IMR-90 (cell line): Measurements from ENCODE around the gene FCHSD2. TPM values are rescaled to one million over a fixed set of nuclear protein-coding genes. Genes with fewer than 3 reads are reported as not detected.

ENCODE experiments used
- ATAC-seq: fragments of 200-7000 bp; cut with Tn5 transposase; 2 replicates; pipeline ENCODE4 v1.9.1; 2020; ENCODE audit warnings: low read depth, mild to moderate bottlenecking, moderate library complexity
- BruUV-seq: library from RNA; stranded (reverse); fragments of 400-500 nt; replicated peaks from 2 replicates; lab custom pipeline; 2021; lab: Mats Ljungman, UMichigan
- CTCF ChIA-PET: fragments of 300-600 bp; formaldehyde crosslinking; extraction: SDS; loops from one replicate; lab custom pipeline; 2021; ENCODE audit warnings: antibody characterized with exemption; lab: Yijun Ruan, JAX
- POLR2A ChIA-PET: fragments of 300-600 bp; sonication (Branson Sonifier 250); formaldehyde crosslinking; loops from one replicate; lab custom pipeline; 2022; ENCODE audit warnings: antibody characterized with exemption; ENCODE audit not compliant: unreplicated experiment; lab: Charles Lee
- DNase-seq: peaks from one replicate; pipeline ENCODE4 v3.0.0; 2013
- H2AFZ ChIP-seq: replicated peaks from 2 replicates; pipeline ENCODE3; 2013; ENCODE audit warnings: low read length, mild to moderate bottlenecking; ENCODE audit not compliant: poor library complexity
- H2AK5ac ChIP-seq: 2 replicates; pipeline ENCODE4 v1.6.1; 2013; ENCODE audit warnings: low read depth, low read length, inconsistent platforms
- H2AK9ac ChIP-seq: replicated peaks from 2 replicates; pipeline ENCODE3; 2013; ENCODE audit warnings: mild to moderate bottlenecking, low read depth, low read length, moderate library complexity; ENCODE audit not compliant: poor library complexity
- H2BK120ac ChIP-seq: 2 replicates; pipeline ENCODE4 v1.6.1; 2013; ENCODE audit warnings: low read depth, low read length, inconsistent platforms
- H2BK15ac ChIP-seq: 3 replicates; pipeline ENCODE4 v1.6.1; 2013; ENCODE audit warnings: low read depth, low read length, inconsistent platforms
- H2BK20ac ChIP-seq: 2 replicates; pipeline ENCODE4 v1.6.1; 2013; ENCODE audit warnings: low read depth, mild to moderate bottlenecking, inconsistent platforms, low read length, moderate library complexity
- H2BK5ac ChIP-seq: 2 replicates; pipeline ENCODE4 v1.6.1; 2013; ENCODE audit warnings: mild to moderate bottlenecking, low read depth, low read length, inconsistent platforms; ENCODE audit not compliant: poor library complexity, severe bottlenecking
- H3K14ac ChIP-seq: replicated peaks from 2 replicates; pipeline ENCODE4 v1.6.1; 2013; ENCODE audit warnings: low read depth, low read length, inconsistent platforms
- H3K18ac ChIP-seq: 2 replicates; pipeline ENCODE4 v1.6.1; 2013; ENCODE audit warnings: low read depth, low read length, control low read depth
- H3K23ac ChIP-seq: 2 replicates; pipeline ENCODE4 v1.6.1; 2013; ENCODE audit warnings: low read depth, low read length, inconsistent platforms
- H3K27ac ChIP-seq: 2 replicates; pipeline ENCODE4 v1.5.1; 2013; ENCODE audit warnings: mild to moderate bottlenecking, control low read depth, low read length; ENCODE audit not compliant: insufficient read depth
- H3K27me3 ChIP-seq: 2 replicates; pipeline ENCODE4 v1.6.1; 2013; ENCODE audit warnings: low read length; ENCODE audit not compliant: control insufficient read depth, insufficient read depth
- H3K36me3 ChIP-seq: 2 replicates; pipeline ENCODE4 v1.6.1; 2013; ENCODE audit warnings: low read length, mixed read lengths; ENCODE audit not compliant: control insufficient read depth, insufficient read depth
- H3K4ac ChIP-seq: 2 replicates; pipeline ENCODE4 v1.6.1; 2013; ENCODE audit warnings: low read depth, low read length, inconsistent platforms
- H3K4me1 ChIP-seq: 2 replicates; pipeline ENCODE4 v1.6.1; 2013; ENCODE audit warnings: low read length, mixed read lengths; ENCODE audit not compliant: control insufficient read depth, insufficient read depth
- H3K4me2 ChIP-seq: 2 replicates; pipeline ENCODE4 v1.6.1; 2013; ENCODE audit warnings: low read depth, mild to moderate bottlenecking, control low read depth, low read length, moderate library complexity
- H3K4me3 ChIP-seq: 2 replicates; pipeline ENCODE4 v1.5.1; 2013; ENCODE audit warnings: low read depth, mild to moderate bottlenecking, control low read depth, low read length, moderate library complexity; ENCODE audit not compliant: insufficient read depth
- H3K56ac ChIP-seq: 2 replicates; pipeline ENCODE4 v1.6.1; 2013; ENCODE audit warnings: low read length, inconsistent platforms; ENCODE audit not compliant: insufficient read depth; ENCODE audit errors: extremely low read depth
- H3K79me1 ChIP-seq, 2 experiments: 2 replicates each; pipeline ENCODE4 v1.6.1; 2013; ENCODE audit warnings: low read length in 2 of 2, inconsistent platforms in 1 of 2, low read depth in 1 of 2
- H3K9ac ChIP-seq: 2 replicates; pipeline ENCODE4 v1.6.1; 2013; ENCODE audit warnings: low read depth, low read length, control low read depth
- H3K9me1 ChIP-seq: 2 replicates; pipeline ENCODE4 v1.6.1; 2013; ENCODE audit warnings: low read length, inconsistent platforms; ENCODE audit not compliant: insufficient read depth
- H3K9me3 ChIP-seq: 2 replicates; pipeline ENCODE4 v1.6.1; 2013; ENCODE audit warnings: low read length; ENCODE audit not compliant: control insufficient read depth, insufficient read depth
- H4K20me1 ChIP-seq: 2 replicates; pipeline ENCODE4 v1.6.1; 2013; ENCODE audit warnings: low read length, inconsistent platforms; ENCODE audit not compliant: insufficient read depth
- H4K5ac ChIP-seq: 2 replicates; pipeline ENCODE4 v1.6.1; 2013; ENCODE audit warnings: mild to moderate bottlenecking, low read depth, low read length, control low read depth
- H4K8ac ChIP-seq, 2 experiments: 2 replicates each; pipeline ENCODE4 v1.6.1; 2013; ENCODE audit warnings: low read depth in 2 of 2, low read length in 2 of 2, control low read depth in 1 of 2, inconsistent platforms in 1 of 2
- H4K91ac ChIP-seq: 2 replicates; pipeline ENCODE4 v1.6.1; 2013; ENCODE audit warnings: low read depth, low read length, inconsistent platforms; ENCODE audit not compliant: insufficient read depth
- BHLHE40 ChIP-seq: fragments of 150-350 bp; IDR thresholded peaks from 2 replicates; pipeline ENCODE4 v1.6.1; 2016; ENCODE audit warnings: mild to moderate bottlenecking, low read depth, low read length
- CEBPB ChIP-seq: IDR thresholded peaks from 2 replicates; pipeline ENCODE4 v1.6.1; 2012; ENCODE audit warnings: low read depth, low read length, improper control_type of control experiment
- CHD1 ChIP-seq: IDR thresholded peaks from 2 replicates; pipeline ENCODE4 v1.6.1; 2012; ENCODE audit warnings: low read depth, low read length, improper control_type of control experiment
- CTCF ChIP-seq: conservative IDR thresholded peaks from 2 replicates; pipeline ENCODE4 v1.5.1; 2012; ENCODE audit warnings: mild to moderate bottlenecking, low read depth, low read length, improper control_type of control experiment
- ELK1 ChIP-seq: fragments of 150-350 bp; IDR thresholded peaks from 2 replicates; pipeline ENCODE4 v1.6.1; 2016; ENCODE audit warnings: low read depth, mild to moderate bottlenecking, low read length, moderate library complexity, borderline replicate concordance
- FOS ChIP-seq: fragments of 150-350 bp; IDR thresholded peaks from 2 replicates; pipeline ENCODE4 v1.6.1; 2016; ENCODE audit warnings: low read depth, low read length
- MAFK ChIP-seq: IDR thresholded peaks from 2 replicates; pipeline ENCODE4 v1.6.1; 2012; ENCODE audit warnings: low read depth, low read length, improper control_type of control experiment
- MAZ ChIP-seq: IDR thresholded peaks from 2 replicates; pipeline ENCODE4 v1.6.1; 2012; ENCODE audit warnings: low read depth, mild to moderate bottlenecking, low read length, improper control_type of control experiment, moderate library complexity, borderline replicate concordance
- MXI1 ChIP-seq: IDR thresholded peaks from 2 replicates; pipeline ENCODE4 v1.6.1; 2012; ENCODE audit warnings: low read depth, mild to moderate bottlenecking, low read length, moderate library complexity, borderline replicate concordance
- NFE2L2 ChIP-seq: fragments of 150-350 bp; IDR thresholded peaks from 2 replicates; pipeline ENCODE4 v1.6.1; 2016; ENCODE audit warnings: low read depth, mild to moderate bottlenecking, low read length
- POLR2A ChIP-seq: IDR thresholded peaks from 2 replicates; pipeline ENCODE4 v1.6.1; 2012; ENCODE audit warnings: mild to moderate bottlenecking, low read depth, low read length
- RAD21 ChIP-seq: IDR thresholded peaks from 2 replicates; pipeline ENCODE4 v1.6.1; 2012; ENCODE audit warnings: low read length, improper control_type of control experiment
- RCOR1 ChIP-seq: IDR thresholded peaks from 2 replicates; pipeline ENCODE4 v1.6.1; 2012; ENCODE audit warnings: mild to moderate bottlenecking, low read length, improper control_type of control experiment; ENCODE audit not compliant: insufficient replicate concordance
- RFX5 ChIP-seq: IDR thresholded peaks from 2 replicates; pipeline ENCODE4 v1.8.0; 2012; ENCODE audit warnings: low read depth, mild to moderate bottlenecking, low read length, moderate library complexity
- SMC3 ChIP-seq: fragments of 150-350 bp; IDR thresholded peaks from 2 replicates; pipeline ENCODE4 v1.6.1; 2016; ENCODE audit warnings: low read depth, mild to moderate bottlenecking, antibody characterized with exemption, low read length, moderate library complexity
- USF2 ChIP-seq: fragments of 150-350 bp; IDR thresholded peaks from 2 replicates; pipeline ENCODE4 v1.6.1; 2017; ENCODE audit warnings: mild to moderate bottlenecking, antibody characterized with exemption, low read length, low read depth
- WGBS, 2 experiments: methylation state at CpG; one replicate each; pipeline versions ENCODE4 v1.1.5 to v1.1.7; 2013; ENCODE audit warnings: missing lambda C conversion rate in 2 of 2; ENCODE audit not compliant: insufficient read length in 1 of 2; ENCODE audit errors: extremely low coverage in 2 of 2; 5-methylcytosine and 5-hydroxymethylcytosine counted together
- dilution Hi-C: fragments of 300-500 bp; cut with HindIII; formaldehyde crosslinking; loops from one replicate; pipeline ENCODE4 v1.14.3; 2018; ENCODE audit warnings: low sequenced_read_pairs; ENCODE audit not compliant: unreplicated experiment
- in situ Hi-C: fragments of 300-500 bp; cut with MboI; formaldehyde crosslinking; loops from 3 replicates; pipeline ENCODE4 v1.14.3; 2019; ENCODE audit warnings: low sequenced_read_pairs, inconsistent platforms, mixed read lengths
- intact Hi-C: fragments of 100-400 bp; cut with micrococcal nuclease; formaldehyde crosslinking; loops from 2 replicates; pipeline ENCODE4 v1.10.0; 2022
- polyA plus RNA-seq, 3 experiments: library from polyadenylated mRNA; depleted of rRNA; stranded (reverse); fragments of >200 nt; gene quantifications; 2 replicates each; pipeline ENCODE4 v1.2.3, GENCODE V29; 2012; ENCODE audit warnings: low replicate concordance in 1 of 3
- total RNA-seq: library from RNA; depleted of rRNA; stranded (reverse); fragments of >200 nt; gene quantifications from 2 replicates; pipeline ENCODE4 v1.2.3, GENCODE V29; 2012

Gene FCHSD2
- total and polyA plus RNA-seq, 2 of the 4 experiments (the other 2 are of a cell fraction) = 5.9 to 18.7 TPM

GRCh38 chr11:72838691-72839305 lies 303.3 kb downstream of the FCHSD2 start:
- no CpG with 5 or more reads among the region's 4 CpGs for WGBS, 2 experiments
- Histone ChIP-seq H2BK5ac (peak overlapping the region; percentile 16), H3K56ac (no peak overlapping the region), H4K5ac (no peak overlapping the region), H2BK15ac (no peak overlapping the region), H4K20me1 (no peaks in the 10 kb centered on the region), H3K79me1 (peaks cover 6 to 20% of the 10 kb centered on the region in 2 experiments; a peak in 3 of 4 replicates), H4K91ac (no peak overlapping the region), H3K4me2 (no peak overlapping the region), H2AK5ac (0 out of 2 replicates have a peak overlapping the region, but pooled peaks have one; percentile 4), H2BK120ac (no peak overlapping the region), H3K9me3 (no peaks in the 10 kb centered on the region), H3K36me3 (peaks cover 14% of the 10 kb centered on the region), H2AFZ (no peak overlapping the region), H4K8ac (no peak overlapping the region), H3K23ac (peak overlapping the region; percentile 34; the same call in 1 of the 2 replicates), H3K14ac (no peak overlapping the region; the same call in 1 of the 2 replicates), H3K4ac (peak overlapping the region; percentile 14; the same call in 1 of the 2 replicates), H3K4me3 (no peak overlapping the region), H3K27ac (no peak overlapping the region), H3K9me1 (peaks cover 25% of the 10 kb centered on the region), H2BK20ac (no peak overlapping the region; the same call in 1 of the 2 replicates), H3K9ac (no peak overlapping the region), H2AK9ac (no peak overlapping the region), H3K18ac (no peak overlapping the region), H3K4me1 (peaks cover 11% of the 10 kb centered on the region), H3K27me3 (no peaks in the 10 kb centered on the region)
- ChIA-PET POLR2A (no interaction called here), CTCF (no interaction called here)
- TF ChIP-seq RFX5 (no peak), MXI1 (no peak), MAZ (no peak), POLR2A (no peak), FOS (no peak), SMC3 (no peak), MAFK (no peak), RCOR1 (no peak), CEBPB (no peak), BHLHE40 (no peak), ELK1 (no peak), USF2 (no peak), NFE2L2 (no peak), CHD1 (no peak), CTCF (no peak), RAD21 (no peak)
- dilution Hi-C loops = no loop called here
- DNase-seq (peak; percentile 33), ATAC-seq (no peak)
- intact Hi-C loops = no loop called here
- BruUV-seq = no TSS peak
- in situ Hi-C loops = no loop called here
